Measurements from ENCODE around the gene CYRIA. TPM values are rescaled to one million over a fixed set of nuclear protein-coding genes. Genes with fewer than 3 reads are reported as not detected.

Gene CYRIA
- polyA plus RNA-seq, 1 donor (not counting 4 experiments of a cell fraction or from before 2014, with no cell fraction given): 0.79 TPM

DNA sequence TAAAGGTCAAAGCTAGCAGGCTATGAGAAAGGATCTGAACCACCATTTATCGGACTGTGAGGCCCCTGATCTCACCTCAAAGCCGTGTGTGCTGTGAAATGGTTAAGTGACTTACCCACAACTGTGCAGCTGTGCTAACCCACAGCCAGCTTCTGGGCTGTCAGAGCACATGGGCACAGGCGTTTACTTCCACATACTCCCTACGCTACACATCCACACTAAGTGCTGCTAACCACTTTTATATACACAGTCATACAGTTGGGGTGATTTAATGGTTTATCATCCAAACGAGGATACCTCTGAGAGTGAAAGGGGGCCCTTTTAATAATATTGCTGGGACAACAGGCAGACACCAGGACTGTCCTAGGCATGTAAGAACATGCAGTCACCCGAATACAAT is 37.3 kb downstream of the CYRIA start:
- Histone ChIP-seq H3K36me3 (ENCODE audit: control insufficient read depth in 2 of 2, extremely low read depth in 1 of 2, insufficient read depth in 2 of 2, low read length in 2 of 2) (no peaks in the 10 kb centered on the region), H3K9me3 (ENCODE audit: control insufficient read depth, low read depth, low read length) (no peaks in the 10 kb centered on the region), H3K9me1 (ENCODE audit: control insufficient read depth, extremely low read depth, insufficient read depth, low read length) (no peaks in the 10 kb centered on the region), H3K27ac (ENCODE audit: control insufficient read depth, insufficient read depth, low read length) (no peak overlapping the region), H3K79me2 (ENCODE audit: control insufficient read depth, insufficient read depth, low read length) (no peaks in the 10 kb centered on the region), H3K4me1 (ENCODE audit: control insufficient read depth, extremely low read depth, insufficient read depth, low read length) (no peaks in the 10 kb centered on the region), H3K27me3 (ENCODE audit: control insufficient read depth, extremely low read depth, insufficient read depth, low read length) (no peaks in the 10 kb centered on the region), H4K20me1 (ENCODE audit: control insufficient read depth, extremely low read depth, insufficient read depth, low read length) (no peaks in the 10 kb centered on the region), H3K4me2 (ENCODE audit: control insufficient read depth, extremely low read depth, insufficient read depth, low read depth, low read length) (no peak overlapping the region), H3K4me3 (ENCODE audit: control insufficient read depth in 2 of 3, extremely low read depth in 1 of 3, insufficient read depth in 2 of 3, low read depth in 1 of 3, low read length in 3 of 3) (no peak overlapping the region), H2AFZ (ENCODE audit: control insufficient read depth, low read length) (no peak overlapping the region), H3K9ac (ENCODE audit: control insufficient read depth, extremely low read depth, insufficient read depth, low read length) (no peak overlapping the region)
- no peak for TF ChIP-seq EZH2 (IDR thresholded peaks at IDR 0.05; ENCODE audit: low read length)
- TF ChIP-seq, protein P1, sequence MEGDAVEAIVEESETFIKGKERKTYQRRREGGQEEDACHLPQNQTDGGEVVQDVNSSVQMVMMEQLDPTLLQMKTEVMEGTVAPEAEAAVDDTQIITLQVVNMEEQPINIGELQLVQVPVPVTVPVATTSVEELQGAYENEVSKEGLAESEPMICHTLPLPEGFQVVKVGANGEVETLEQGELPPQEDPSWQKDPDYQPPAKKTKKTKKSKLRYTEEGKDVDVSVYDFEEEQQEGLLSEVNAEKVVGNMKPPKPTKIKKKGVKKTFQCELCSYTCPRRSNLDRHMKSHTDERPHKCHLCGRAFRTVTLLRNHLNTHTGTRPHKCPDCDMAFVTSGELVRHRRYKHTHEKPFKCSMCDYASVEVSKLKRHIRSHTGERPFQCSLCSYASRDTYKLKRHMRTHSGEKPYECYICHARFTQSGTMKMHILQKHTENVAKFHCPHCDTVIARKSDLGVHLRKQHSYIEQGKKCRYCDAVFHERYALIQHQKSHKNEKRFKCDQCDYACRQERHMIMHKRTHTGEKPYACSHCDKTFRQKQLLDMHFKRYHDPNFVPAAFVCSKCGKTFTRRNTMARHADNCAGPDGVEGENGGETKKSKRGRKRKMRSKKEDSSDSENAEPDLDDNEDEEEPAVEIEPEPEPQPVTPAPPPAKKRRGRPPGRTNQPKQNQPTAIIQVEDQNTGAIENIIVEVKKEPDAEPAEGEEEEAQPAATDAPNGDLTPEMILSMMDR (optimal IDR thresholded peaks at IDR 0.05 in 1 of 3, IDR thresholded peaks at IDR 0.05 in 1 of 3, conservative IDR thresholded peaks at IDR 0.05 in 1 of 3; ENCODE audit: extremely low read depth in 1 of 3, insufficient read depth in 2 of 3, low read length in 3 of 3): no peak
- DNase-seq (ENCODE audit: low read depth, low spot score) (no peak), FAIRE-seq (no peak)
- dilution Hi-C loops (cut with MboI; ENCODE audit: extremely low pct_ligation_motif_present, low sequenced_read_pairs): no loop called here

DNA sequence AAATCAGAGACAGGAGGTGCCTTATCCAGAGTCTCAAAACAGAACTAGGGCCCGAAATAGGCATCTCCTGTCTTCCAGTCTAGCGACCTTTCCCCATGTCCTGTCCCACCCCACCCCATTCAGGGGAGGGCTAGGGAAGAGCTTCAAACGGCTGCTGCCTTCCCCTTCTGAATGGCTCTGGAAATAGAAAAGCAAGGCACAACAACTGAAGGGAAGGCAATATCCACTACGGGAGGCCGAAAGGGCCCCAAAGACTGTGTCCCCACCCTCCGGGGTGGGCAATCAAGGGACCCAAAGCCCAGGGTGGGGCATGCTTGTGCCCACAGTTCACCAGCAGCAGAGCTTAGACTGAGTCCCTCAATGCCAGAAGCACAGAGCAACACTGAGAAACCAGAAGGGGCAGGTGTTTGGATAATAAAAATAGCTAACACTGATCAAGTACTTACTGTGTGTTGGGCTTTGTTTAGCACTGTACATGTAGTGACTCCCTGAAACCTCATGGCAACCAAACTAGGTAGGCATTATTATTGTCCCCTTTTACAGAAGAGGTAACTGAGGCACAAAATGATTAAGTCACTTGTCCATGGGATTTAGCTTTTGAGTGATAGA is 38.5 kb downstream of the CYRIA start:
- DNase-seq (ENCODE audit: low read depth, low spot score) (no peak), FAIRE-seq (no peak)
- dilution Hi-C loops (cut with MboI; ENCODE audit: extremely low pct_ligation_motif_present, low sequenced_read_pairs): no loop called here
- TF ChIP-seq, protein P1 (optimal IDR thresholded peaks at IDR 0.05 in 1 of 3, IDR thresholded peaks at IDR 0.05 in 1 of 3, conservative IDR thresholded peaks at IDR 0.05 in 1 of 3; ENCODE audit: extremely low read depth in 1 of 3, insufficient read depth in 2 of 3, low read length in 3 of 3): no peak
- TF ChIP-seq EZH2 (IDR thresholded peaks at IDR 0.05; ENCODE audit: low read length): no peak
- Histone ChIP-seq H2AFZ (ENCODE audit: control insufficient read depth, low read length) (no peak overlapping the region), H3K4me3 (ENCODE audit: control insufficient read depth in 2 of 3, extremely low read depth in 1 of 3, insufficient read depth in 2 of 3, low read depth in 1 of 3, low read length in 3 of 3) (no peak overlapping the region), H3K27ac (ENCODE audit: control insufficient read depth, insufficient read depth, low read length) (no peak overlapping the region), H4K20me1 (ENCODE audit: control insufficient read depth, extremely low read depth, insufficient read depth, low read length) (no peaks in the 10 kb centered on the region), H3K36me3 (ENCODE audit: control insufficient read depth in 2 of 2, extremely low read depth in 1 of 2, insufficient read depth in 2 of 2, low read length in 2 of 2) (no peaks in the 10 kb centered on the region), H3K27me3 (ENCODE audit: control insufficient read depth, extremely low read depth, insufficient read depth, low read length) (no peaks in the 10 kb centered on the region), H3K79me2 (ENCODE audit: control insufficient read depth, insufficient read depth, low read length) (no peaks in the 10 kb centered on the region), H3K9ac (ENCODE audit: control insufficient read depth, extremely low read depth, insufficient read depth, low read length) (no peak overlapping the region), H3K9me1 (ENCODE audit: control insufficient read depth, extremely low read depth, insufficient read depth, low read length) (no peaks in the 10 kb centered on the region), H3K4me1 (ENCODE audit: control insufficient read depth, extremely low read depth, insufficient read depth, low read length) (no peaks in the 10 kb centered on the region), H3K9me3 (ENCODE audit: control insufficient read depth, low read depth, low read length) (no peaks in the 10 kb centered on the region), H3K4me2 (ENCODE audit: control insufficient read depth, extremely low read depth, insufficient read depth, low read depth, low read length) (no peak overlapping the region)
